Measurements from ENCODE around the gene GUCD1. TPM values are rescaled to one million over a fixed set of nuclear protein-coding genes. Genes with fewer than 3 reads are reported as not detected.

Gene GUCD1
- total and polyA plus RNA-seq, 10 of the 15 experiments (the other 5 are each of a cell fraction or from before 2014, with no cell fraction given) = 56.0 to 177 (median 88.2) TPM

- POLR2A ChIA-PET = interaction anchor here (0.6 kb wide), 1 partner anchor 136 kb away, joined by 5 read pairs; no protein-coding TSS in a partner anchor
- no peaks in the 10 kb centered on the region for H3K36me3 ChIP-seq (ENCODE audit: control insufficient read depth in 2 of 2, insufficient read depth in 2 of 2, low read length in 1 of 2)
- TF ChIP-seq STAT3 (IDR thresholded peaks at IDR 0.05; ENCODE audit: low read depth, low read length) (no peak), SREBF2 (IDR thresholded peaks at IDR 0.05; ENCODE audit: low read length) (no peak), PAX5 (IDR thresholded peaks at IDR 0.05; ENCODE audit: borderline replicate concordance, low read depth, low read length) (no peak), PKNOX1 (IDR thresholded peaks at IDR 0.05) (no peak), NR2C1 (IDR thresholded peaks at IDR 0.05) (no peak), YY1 (IDR thresholded peaks at IDR 0.05; ENCODE audit: low read depth, low read length) (no peak), ETV6 (conservative IDR thresholded peaks at IDR 0.05 in 1 of 2, IDR thresholded peaks at IDR 0.05 in 1 of 2; ENCODE audit: borderline replicate concordance in 1 of 2, low read depth in 1 of 2) (no peak), KDM1A (IDR thresholded peaks at IDR 0.05; ENCODE audit: borderline replicate concordance) (no peak), CBX3 (IDR thresholded peaks at IDR 0.05; ENCODE audit: borderline replicate concordance, low read depth) (no peak)
- TF ChIP-seq, protein P1, sequence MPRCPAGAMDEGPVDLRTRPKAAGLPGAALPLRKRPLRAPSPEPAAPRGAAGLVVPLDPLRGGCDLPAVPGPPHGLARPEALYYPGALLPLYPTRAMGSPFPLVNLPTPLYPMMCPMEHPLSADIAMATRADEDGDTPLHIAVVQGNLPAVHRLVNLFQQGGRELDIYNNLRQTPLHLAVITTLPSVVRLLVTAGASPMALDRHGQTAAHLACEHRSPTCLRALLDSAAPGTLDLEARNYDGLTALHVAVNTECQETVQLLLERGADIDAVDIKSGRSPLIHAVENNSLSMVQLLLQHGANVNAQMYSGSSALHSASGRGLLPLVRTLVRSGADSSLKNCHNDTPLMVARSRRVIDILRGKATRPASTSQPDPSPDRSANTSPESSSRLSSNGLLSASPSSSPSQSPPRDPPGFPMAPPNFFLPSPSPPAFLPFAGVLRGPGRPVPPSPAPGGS (IDR thresholded peaks at IDR 0.05; ENCODE audit: borderline replicate concordance, insufficient read depth, low read depth, low read length, poor library complexity, severe bottlenecking) = no peak
- TF ChIP-seq, protein P2, sequence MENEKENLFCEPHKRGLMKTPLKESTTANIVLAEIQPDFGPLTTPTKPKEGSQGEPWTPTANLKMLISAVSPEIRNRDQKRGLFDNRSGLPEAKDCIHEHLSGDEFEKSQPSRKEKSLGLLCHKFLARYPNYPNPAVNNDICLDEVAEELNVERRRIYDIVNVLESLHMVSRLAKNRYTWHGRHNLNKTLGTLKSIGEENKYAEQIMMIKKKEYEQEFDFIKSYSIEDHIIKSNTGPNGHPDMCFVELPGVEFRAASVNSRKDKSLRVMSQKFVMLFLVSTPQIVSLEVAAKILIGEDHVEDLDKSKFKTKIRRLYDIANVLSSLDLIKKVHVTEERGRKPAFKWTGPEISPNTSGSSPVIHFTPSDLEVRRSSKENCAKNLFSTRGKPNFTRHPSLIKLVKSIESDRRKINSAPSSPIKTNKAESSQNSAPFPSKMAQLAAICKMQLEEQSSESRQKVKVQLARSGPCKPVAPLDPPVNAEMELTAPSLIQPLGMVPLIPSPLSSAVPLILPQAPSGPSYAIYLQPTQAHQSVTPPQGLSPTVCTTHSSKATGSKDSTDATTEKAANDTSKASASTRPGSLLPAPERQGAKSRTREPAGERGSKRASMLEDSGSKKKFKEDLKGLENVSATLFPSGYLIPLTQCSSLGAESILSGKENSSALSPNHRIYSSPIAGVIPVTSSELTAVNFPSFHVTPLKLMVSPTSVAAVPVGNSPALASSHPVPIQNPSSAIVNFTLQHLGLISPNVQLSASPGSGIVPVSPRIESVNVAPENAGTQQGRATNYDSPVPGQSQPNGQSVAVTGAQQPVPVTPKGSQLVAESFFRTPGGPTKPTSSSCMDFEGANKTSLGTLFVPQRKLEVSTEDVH (IDR thresholded peaks at IDR 0.05; ENCODE audit: low read depth, partially characterized antibody) = no peak
- TF ChIP-seq, protein P3, sequence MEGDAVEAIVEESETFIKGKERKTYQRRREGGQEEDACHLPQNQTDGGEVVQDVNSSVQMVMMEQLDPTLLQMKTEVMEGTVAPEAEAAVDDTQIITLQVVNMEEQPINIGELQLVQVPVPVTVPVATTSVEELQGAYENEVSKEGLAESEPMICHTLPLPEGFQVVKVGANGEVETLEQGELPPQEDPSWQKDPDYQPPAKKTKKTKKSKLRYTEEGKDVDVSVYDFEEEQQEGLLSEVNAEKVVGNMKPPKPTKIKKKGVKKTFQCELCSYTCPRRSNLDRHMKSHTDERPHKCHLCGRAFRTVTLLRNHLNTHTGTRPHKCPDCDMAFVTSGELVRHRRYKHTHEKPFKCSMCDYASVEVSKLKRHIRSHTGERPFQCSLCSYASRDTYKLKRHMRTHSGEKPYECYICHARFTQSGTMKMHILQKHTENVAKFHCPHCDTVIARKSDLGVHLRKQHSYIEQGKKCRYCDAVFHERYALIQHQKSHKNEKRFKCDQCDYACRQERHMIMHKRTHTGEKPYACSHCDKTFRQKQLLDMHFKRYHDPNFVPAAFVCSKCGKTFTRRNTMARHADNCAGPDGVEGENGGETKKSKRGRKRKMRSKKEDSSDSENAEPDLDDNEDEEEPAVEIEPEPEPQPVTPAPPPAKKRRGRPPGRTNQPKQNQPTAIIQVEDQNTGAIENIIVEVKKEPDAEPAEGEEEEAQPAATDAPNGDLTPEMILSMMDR (IDR thresholded peaks at IDR 0.05 in 2 of 3, conservative IDR thresholded peaks at IDR 0.05 in 1 of 3; ENCODE audit: control insufficient read depth in 2 of 3, extremely low read depth in 1 of 3, insufficient read depth in 1 of 3, low read depth in 3 of 3, low read length in 3 of 3) = no peak
- ATAC-seq (no peak), FAIRE-seq (no peak), DNase-seq (ENCODE audit: low read depth, low spot score) (no peak)
- no peaks in the 10 kb centered on the region for H3K9me3 ChIP-seq (replicated peaks; ENCODE audit: control insufficient read depth, insufficient read depth, low read length)
- H3K27me3 ChIP-seq (replicated peaks in 1 of 2; ENCODE audit: control insufficient read depth in 2 of 2, insufficient read depth in 2 of 2, low read length in 1 of 2) = no peaks in the 10 kb centered on the region
- no peak overlapping the region for H3K4me3 ChIP-seq
- RAD21 ChIA-PET (ENCODE audit: unreplicated experiment) = interaction anchor here (1.0 to 1.6 kb wide), 6 partner anchors 19 to 200 kb away, joined by 3 to 5 read pairs (median 4); no protein-coding TSS in a partner anchor
- TSS peak; percentile 49 for BruUV-seq (replicated peaks)
- H4K20me1 ChIP-seq (ENCODE audit: control insufficient read depth, insufficient read depth) = no peaks in the 10 kb centered on the region
- H3K9ac ChIP-seq (ENCODE audit: control insufficient read depth, insufficient read depth, low read length) = no peak overlapping the region
- whole genome bisulfite sequencing (ENCODE audit: insufficient coverage, insufficient replicate concordance, low lambda C conversion rate, missing lambda C conversion rate) = 68% methylated on average over 2 of the region's 2 CpGs
- H3K27ac ChIP-seq (ENCODE audit: control insufficient read depth, insufficient read depth) = no peak overlapping the region
- intact Hi-C loops (cut with micrococcal nuclease; ENCODE audit: unreplicated experiment) (no loop called here), in situ Hi-C loops (cut with MboI) (no loop called here)
- no peaks in the 10 kb centered on the region for H3K79me2 ChIP-seq (ENCODE audit: control insufficient read depth, insufficient read depth, low read length)
- H3K4me1 ChIP-seq (ENCODE audit: control insufficient read depth, insufficient read depth, low read length) = peaks cover 10% of the 10 kb centered on the region
- CTCF ChIA-PET = interaction anchor here (0.6 to 11.7 kb wide), 22 partner anchors 9 to 284 kb away, joined by 3 to 213 read pairs (median 4); partner anchors contain the start of gene ADORA2A
- no peak overlapping the region for H2AFZ ChIP-seq (ENCODE audit: control insufficient read depth, low read depth, low read length)
- SMC1A ChIA-PET (ENCODE audit: uncharacterized antibody, unreplicated experiment) = interaction anchor here (0.6 to 7.7 kb wide), 10 partner anchors 10 to 204 kb away, joined by 3 to 113 read pairs (median 3); no protein-coding TSS in a partner anchor
- no peak overlapping the region for H3K4me2 ChIP-seq (ENCODE audit: control insufficient read depth, insufficient read depth)
Measured at GRCh38 chr22:24526191-24526590, 28.7 kb downstream of the GUCD1 start.

Data from GM12878 (cell line).